Stimulated activated CD4-positive, alpha-beta T cell treated with anti-CD3 and anti-CD28 coated beads, Interleukin-2, amount 100 ng/mL, for 48 hours (primary cell): ENCODE measurements around the gene CMTM7.

Experiments
- DNase-seq, 2 donors: peaks; one replicate each; pipeline ENCODE4 v3.0.0-alpha.2; 2020

Gene CMTM7

DNA sequence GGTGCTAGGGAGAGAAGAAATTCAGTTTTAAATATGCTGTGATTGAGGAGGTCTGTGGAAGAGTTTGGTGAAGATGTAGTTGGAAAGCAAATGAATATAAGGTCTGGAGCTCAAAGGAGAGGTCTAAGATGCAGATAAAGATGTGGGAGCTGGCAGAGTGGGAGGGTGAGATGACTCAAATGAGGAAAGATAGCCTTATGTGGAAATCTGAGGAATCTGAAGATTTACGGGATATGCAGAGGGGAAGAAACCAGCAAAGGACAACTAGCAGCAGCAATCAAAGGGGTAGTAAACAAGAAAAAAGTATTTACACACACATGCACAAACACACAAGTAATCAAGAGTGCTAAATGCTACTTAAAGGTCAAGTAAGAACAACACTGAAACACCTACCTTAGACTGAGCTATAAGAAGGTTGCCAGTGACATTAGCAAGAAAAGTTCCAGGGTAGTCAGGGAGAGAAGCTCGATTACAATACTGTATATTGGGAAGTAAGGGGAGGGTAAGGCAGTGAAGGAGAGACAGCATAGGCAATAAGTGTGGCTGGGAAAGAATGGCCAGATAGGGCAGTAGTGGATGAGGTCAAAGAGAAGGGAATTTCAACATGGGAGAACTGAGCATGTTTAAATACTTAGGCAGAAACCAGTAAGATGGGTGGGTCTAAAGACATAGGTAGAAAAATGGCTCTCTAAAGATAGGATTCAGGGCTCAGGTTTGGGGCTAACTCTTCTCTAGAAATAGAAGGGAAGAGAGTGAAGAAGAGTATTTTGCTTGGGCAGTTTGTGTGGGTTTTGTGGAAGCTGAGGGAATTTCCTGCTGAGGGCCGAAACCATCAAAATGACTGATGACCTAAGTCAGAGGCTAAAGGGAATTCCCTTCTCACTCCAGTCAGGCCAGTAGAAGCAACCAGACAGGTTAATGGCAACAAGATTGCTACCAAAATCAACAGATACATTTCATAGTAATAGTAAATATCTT, 102.1 kb downstream of the CMTM7 start:
- no peak for DNase-seq

DNA sequence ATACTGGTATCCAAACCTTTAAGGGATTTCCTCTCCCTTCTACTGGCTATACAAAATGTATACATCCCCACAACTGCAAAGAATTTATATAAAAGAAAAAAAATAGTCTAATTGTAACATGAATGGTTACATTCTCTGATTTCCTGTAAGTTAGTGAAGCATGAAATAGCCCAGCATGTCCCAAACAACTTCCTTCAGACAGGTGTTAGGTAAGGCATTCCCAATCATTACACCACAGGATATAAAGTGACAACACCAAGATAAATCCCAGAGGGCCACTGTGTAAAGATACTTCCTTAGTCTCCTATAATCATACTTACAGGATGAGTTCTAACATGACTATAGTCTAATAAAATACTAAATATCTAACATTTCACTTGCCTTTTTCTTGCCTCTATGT, 103.4 kb downstream of the CMTM7 start:
- no peak for DNase-seq

GRCh38 chr3:32495609-32496008, 104.0 kb downstream of the CMTM7 start:
- no peak for DNase-seq

DNA sequence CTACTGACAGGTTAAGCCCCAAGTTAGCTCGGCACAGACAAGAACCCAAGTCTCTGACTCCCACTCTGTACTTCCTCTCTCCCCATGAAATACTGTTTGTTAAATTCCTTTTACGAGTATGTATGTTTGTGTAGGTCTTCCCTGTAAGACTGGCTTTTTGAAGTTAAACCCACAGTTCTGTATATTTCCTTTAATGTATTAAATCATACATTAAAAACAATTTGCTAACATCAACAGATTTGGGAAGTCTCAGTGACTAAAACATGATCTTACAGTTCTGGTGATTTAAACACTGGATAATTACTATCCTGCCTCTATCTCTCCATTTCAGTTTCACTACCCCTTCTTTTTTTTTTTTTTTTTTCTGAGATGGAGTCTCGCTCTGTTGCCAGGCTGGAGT, 106.6 kb downstream of the CMTM7 start:
- DNase-seq, result no peak

DNA sequence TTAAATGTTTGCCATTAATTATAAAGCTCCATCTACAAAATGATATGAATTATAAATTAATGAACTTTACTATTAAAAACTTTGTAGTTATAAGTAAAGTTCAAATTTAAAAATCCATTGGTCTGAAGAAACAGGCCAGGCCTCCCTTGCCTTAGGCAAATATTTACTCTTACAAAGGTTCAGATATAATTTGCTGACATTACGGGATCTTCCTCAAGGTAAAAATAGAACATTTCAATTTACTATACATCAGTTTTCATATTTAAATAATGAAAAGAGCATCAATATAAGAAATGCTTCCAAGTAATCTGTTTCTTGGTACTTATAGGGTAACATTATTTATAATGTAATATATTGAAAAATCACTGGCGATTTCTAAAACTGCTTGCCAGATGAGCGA, 107.3 kb downstream of the CMTM7 start:
- DNase-seq, result no peak

DNA sequence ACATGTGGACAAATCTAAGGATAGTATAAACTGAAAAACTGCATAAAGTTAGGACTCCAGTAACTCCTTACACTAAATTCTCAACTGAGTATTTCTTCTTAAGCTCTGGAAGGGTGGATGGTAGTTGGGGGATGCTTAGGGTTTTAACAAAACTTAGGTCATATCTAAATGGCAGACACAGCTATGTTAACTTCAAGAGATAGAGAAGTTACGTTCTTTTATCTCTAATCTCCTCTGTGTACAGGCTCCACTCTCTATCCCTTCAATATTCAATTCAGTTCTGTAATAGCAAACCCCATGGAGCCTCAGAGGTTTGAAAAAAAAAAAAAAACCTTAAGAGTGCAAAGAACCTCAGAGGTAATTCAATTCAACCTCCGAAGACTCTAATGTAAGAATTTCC, 107.9 kb downstream of the CMTM7 start:
- DNase-seq, result no peak

DNA sequence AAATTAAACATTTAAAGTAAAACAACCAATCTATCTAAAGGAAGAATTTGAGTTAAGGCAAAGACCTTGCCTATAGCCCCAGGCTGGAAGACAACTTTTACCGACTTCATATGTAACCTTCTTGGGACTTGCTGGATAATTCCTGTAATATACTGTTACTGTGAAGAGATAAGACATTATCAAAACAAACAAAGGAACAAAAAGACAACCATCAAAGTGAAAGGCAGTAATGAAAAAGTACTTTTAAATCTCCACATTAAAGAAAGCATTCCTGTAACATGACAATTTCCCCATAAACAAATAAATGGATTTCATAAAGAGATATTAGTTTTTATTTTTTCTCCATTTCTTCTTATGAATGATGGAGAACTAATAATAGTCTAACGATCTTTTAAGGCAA, 108.6 kb downstream of the CMTM7 start:
- no peak for DNase-seq

DNA sequence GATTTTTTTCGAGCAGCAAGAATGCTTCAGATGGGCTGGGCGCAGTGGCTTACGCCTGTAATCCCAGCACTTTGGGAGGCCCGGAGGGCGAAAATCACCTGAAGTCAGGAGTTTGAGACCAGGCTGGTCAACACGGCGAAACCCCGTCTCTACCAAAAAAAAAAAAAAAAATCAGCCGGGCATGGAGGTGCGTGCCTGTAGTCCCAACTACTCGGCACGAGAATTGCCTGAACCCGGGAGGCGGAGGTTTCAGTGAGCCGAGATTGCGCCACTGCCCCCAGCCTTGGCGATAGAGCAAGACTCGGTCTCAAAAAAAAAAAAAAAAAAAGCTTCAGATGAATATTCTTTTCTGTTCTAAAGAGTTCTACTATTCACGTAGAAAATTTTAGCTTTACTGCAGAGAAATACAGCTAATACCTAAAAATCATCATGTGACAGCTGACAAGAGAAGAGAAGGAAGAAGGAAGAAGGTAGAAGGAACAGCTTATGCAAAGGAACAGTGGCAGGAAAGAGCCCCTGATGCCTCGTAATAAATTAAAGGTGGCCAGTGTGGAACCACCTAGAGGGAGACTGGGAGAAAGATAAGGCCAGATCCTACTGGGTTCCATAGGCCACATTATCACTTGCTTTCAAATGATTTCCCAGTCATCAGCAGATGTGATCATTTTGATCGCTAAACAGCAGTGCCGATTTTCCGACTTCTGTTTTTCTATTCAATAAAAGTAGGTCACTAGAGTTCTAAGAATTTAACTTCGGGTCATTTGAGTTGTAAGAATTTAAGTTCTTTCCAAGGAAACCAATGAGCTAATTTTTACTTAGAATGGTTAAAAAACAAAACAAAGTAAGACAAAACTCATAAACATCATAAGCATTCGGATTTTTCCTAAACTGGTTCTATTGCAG, 109.5 kb downstream of the CMTM7 start:
- no peak for DNase-seq

DNA sequence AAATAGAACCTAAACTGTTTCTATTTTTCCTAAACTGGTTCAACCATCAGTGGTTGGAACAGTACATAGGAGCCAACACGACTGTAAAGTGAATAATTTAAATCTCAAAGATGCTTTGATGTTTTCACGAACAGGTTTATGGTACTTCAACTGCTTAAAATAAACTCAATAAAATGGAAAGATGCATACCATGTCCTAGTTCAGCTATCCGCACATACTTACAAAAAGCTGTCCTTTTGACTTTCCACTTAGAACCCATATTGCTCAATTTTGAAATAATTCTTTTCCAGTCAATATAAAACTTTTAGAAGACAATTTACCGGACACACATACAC, 110.1 kb downstream of the CMTM7 start:
- no peak for DNase-seq

- DNase-seq, result peak; percentile 67 to 69
These were observed 110.7 kb downstream of the CMTM7 start, which contains the start of gene CMTM6 for GRCh38 chr3:32502118-32502945. CMTM6 (minus strand) TSS chr3:32502852; CDS start chr3:32502745, 107 bp downstream.

GRCh38 chr3:32502946-32503286, 111.3 kb downstream of the CMTM7 start:
- DNase-seq, result no peak
